ENCODE data around the gene LEF1. TPM values are rescaled to one million over a fixed set of nuclear protein-coding genes. Genes with fewer than 3 reads are reported as not detected.

The LEF1 gene
- total RNA-seq, 1 experiment from 2014 or later, result 0.54 TPM

DNA sequence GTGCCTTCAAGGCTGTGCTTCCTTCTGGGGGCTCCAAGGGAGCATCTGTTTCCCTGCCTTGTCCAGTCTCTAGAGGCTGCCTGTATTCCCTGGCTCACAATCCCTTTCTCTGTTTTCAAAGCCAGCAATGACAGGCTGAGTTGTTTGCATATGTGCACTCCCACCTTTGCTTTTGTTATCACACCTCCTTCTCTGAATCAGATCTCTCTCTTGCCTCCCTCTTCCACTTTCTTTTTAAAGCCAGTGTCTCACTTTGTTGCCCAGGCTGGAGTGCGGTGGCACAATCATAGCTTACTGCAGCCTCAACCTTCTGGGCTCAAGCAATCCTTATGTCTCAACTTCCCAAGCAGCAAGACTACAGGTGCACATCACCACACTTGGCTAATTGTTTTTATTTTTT is 37.1 kb upstream of the LEF1 start:
- BruUV-seq (replicated peaks), result no TSS peak
- no peaks in the 10 kb centered on the region for H3K36me3 ChIP-seq (ENCODE audit: control insufficient read depth, insufficient read depth, low read length)
- ATAC-seq (no peak), DNase-seq (ENCODE audit: low read depth, low spot score) (no peak)
- H3K27ac ChIP-seq (ENCODE audit: low read length), result no peak overlapping the region
- no peaks in the 10 kb centered on the region for H3K9me3 ChIP-seq (ENCODE audit: control insufficient read depth, insufficient read depth, low read depth, low read length)
- intact Hi-C loops (cut with micrococcal nuclease; ENCODE audit: unreplicated experiment) (no loop called here), in situ Hi-C loops (cut with HindIII; ENCODE audit: low pct_unique_long_range_greater_than_20kb, low sequenced_read_pairs) (no loop called here)
- H3K4me3 ChIP-seq (ENCODE audit: low read depth in 2 of 2, low read length in 2 of 2), result no peak overlapping the region
- TF ChIP-seq, protein P1, sequence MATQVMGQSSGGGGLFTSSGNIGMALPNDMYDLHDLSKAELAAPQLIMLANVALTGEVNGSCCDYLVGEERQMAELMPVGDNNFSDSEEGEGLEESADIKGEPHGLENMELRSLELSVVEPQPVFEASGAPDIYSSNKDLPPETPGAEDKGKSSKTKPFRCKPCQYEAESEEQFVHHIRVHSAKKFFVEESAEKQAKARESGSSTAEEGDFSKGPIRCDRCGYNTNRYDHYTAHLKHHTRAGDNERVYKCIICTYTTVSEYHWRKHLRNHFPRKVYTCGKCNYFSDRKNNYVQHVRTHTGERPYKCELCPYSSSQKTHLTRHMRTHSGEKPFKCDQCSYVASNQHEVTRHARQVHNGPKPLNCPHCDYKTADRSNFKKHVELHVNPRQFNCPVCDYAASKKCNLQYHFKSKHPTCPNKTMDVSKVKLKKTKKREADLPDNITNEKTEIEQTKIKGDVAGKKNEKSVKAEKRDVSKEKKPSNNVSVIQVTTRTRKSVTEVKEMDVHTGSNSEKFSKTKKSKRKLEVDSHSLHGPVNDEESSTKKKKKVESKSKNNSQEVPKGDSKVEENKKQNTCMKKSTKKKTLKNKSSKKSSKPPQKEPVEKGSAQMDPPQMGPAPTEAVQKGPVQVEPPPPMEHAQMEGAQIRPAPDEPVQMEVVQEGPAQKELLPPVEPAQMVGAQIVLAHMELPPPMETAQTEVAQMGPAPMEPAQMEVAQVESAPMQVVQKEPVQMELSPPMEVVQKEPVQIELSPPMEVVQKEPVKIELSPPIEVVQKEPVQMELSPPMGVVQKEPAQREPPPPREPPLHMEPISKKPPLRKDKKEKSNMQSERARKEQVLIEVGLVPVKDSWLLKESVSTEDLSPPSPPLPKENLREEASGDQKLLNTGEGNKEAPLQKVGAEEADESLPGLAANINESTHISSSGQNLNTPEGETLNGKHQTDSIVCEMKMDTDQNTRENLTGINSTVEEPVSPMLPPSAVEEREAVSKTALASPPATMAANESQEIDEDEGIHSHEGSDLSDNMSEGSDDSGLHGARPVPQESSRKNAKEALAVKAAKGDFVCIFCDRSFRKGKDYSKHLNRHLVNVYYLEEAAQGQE (IDR thresholded peaks at IDR 0.05; ENCODE audit: insufficient read depth in 1 of 2, low read depth in 2 of 2, low read length in 1 of 2), result no peak
- TF ChIP-seq TCF7L2 (IDR thresholded peaks at IDR 0.05; ENCODE audit: low read depth, low read length) (no peak), POLR2AphosphoS5 (IDR thresholded peaks at IDR 0.05; ENCODE audit: low read depth, low read length) (no peak)
- TF ChIP-seq, protein P2, sequence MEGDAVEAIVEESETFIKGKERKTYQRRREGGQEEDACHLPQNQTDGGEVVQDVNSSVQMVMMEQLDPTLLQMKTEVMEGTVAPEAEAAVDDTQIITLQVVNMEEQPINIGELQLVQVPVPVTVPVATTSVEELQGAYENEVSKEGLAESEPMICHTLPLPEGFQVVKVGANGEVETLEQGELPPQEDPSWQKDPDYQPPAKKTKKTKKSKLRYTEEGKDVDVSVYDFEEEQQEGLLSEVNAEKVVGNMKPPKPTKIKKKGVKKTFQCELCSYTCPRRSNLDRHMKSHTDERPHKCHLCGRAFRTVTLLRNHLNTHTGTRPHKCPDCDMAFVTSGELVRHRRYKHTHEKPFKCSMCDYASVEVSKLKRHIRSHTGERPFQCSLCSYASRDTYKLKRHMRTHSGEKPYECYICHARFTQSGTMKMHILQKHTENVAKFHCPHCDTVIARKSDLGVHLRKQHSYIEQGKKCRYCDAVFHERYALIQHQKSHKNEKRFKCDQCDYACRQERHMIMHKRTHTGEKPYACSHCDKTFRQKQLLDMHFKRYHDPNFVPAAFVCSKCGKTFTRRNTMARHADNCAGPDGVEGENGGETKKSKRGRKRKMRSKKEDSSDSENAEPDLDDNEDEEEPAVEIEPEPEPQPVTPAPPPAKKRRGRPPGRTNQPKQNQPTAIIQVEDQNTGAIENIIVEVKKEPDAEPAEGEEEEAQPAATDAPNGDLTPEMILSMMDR (IDR thresholded peaks at IDR 0.05), result no peak
- H3K4me1 ChIP-seq (ENCODE audit: control insufficient read depth, insufficient read depth, low read length), result no peaks in the 10 kb centered on the region
- ChIA-PET POLR2A (no interaction called here), CTCF (no interaction called here)
- H3K27me3 ChIP-seq (ENCODE audit: control insufficient read depth, insufficient read depth, low read length), result 0 out of 2 replicates have a peak, but pooled peaks cover 2% of the 10 kb centered on the region

DNA sequence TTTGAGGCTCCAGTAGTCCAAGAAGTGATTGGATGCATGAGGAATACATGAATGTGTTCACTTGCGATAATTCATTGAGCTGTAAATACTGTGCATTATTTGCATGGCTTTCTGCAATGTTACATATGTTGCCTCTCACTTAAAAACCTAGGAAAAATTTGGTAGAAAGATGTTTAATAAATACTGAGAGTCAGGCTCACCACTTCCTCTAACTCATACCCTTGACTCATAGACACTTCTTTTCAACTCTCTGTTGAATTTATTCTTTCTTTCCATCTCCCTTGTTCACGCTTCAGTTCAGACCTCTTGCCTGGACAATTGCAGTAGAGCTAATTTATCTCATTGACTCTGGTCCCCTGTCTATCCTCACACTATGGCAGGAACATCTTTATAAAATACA is 35.8 kb upstream of the LEF1 start:
- POLR2A ChIA-PET, result no interaction called here
- Histone ChIP-seq H3K27me3 (ENCODE audit: control insufficient read depth, insufficient read depth, low read length) (0 out of 2 replicates have a peak, but pooled peaks cover 2% of the 10 kb centered on the region), H3K36me3 (ENCODE audit: control insufficient read depth, insufficient read depth, low read length) (no peaks in the 10 kb centered on the region), H3K27ac (ENCODE audit: low read length) (no peak overlapping the region), H3K4me3 (ENCODE audit: low read depth in 2 of 2, low read length in 2 of 2) (no peak overlapping the region), H3K9me3 (ENCODE audit: control insufficient read depth, insufficient read depth, low read depth, low read length) (no peaks in the 10 kb centered on the region), H3K4me1 (ENCODE audit: control insufficient read depth, insufficient read depth, low read length) (no peaks in the 10 kb centered on the region)
- no TSS peak for BruUV-seq (replicated peaks)
- TF ChIP-seq, protein P2 (IDR thresholded peaks at IDR 0.05), result no peak
- no peak for TF ChIP-seq POLR2AphosphoS5 (IDR thresholded peaks at IDR 0.05; ENCODE audit: low read depth, low read length)
- DNase-seq (ENCODE audit: low read depth, low spot score) (no peak), ATAC-seq (no peak)
- CTCF ChIA-PET, result no interaction called here
- intact Hi-C loops (cut with micrococcal nuclease; ENCODE audit: unreplicated experiment), result no loop called here
- in situ Hi-C loops (cut with HindIII; ENCODE audit: low pct_unique_long_range_greater_than_20kb, low sequenced_read_pairs), result no loop called here

DNA sequence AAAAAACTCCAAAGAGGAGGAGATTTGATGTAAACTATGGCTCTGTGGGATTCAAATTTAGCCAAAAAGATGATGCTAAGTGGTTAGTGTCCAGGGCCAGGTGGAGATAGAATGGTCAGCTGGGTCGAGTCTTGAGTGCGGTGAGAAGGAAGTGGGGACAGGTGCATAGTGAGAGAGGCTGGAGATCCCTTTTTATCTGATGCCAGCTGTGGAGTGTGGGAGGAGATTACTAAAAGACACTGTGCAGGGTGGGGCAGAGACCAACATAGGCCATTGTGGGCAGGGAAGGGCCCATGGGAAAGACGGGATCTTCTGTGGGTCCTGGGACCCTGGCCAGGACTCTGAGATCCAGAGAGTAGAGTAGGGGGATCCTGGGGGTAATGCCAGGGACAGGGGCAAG is 34.6 kb upstream of the LEF1 start:
- DNase-seq (ENCODE audit: low read depth, low spot score), result no peak
- BruUV-seq (replicated peaks), result no TSS peak
- H3K27ac ChIP-seq (ENCODE audit: low read length), result no peak overlapping the region
- intact Hi-C loops (cut with micrococcal nuclease; ENCODE audit: unreplicated experiment), result no loop called here
- in situ Hi-C loops (cut with HindIII; ENCODE audit: low pct_unique_long_range_greater_than_20kb, low sequenced_read_pairs), result no loop called here
- ChIA-PET CTCF (no interaction called here), POLR2A (no interaction called here)
- H3K4me1 ChIP-seq (ENCODE audit: control insufficient read depth, insufficient read depth, low read length), result no peaks in the 10 kb centered on the region
- TF ChIP-seq, protein P2 (IDR thresholded peaks at IDR 0.05), result no peak
- TF ChIP-seq, protein P1 (IDR thresholded peaks at IDR 0.05; ENCODE audit: insufficient read depth in 1 of 2, low read depth in 2 of 2, low read length in 1 of 2), result no peak
- no peaks in the 10 kb centered on the region for H3K36me3 ChIP-seq (ENCODE audit: control insufficient read depth, insufficient read depth, low read length)
- ATAC-seq, result no peak
- H3K9me3 ChIP-seq (ENCODE audit: control insufficient read depth, insufficient read depth, low read depth, low read length), result no peaks in the 10 kb centered on the region
- no peak overlapping the region for H3K4me3 ChIP-seq (ENCODE audit: low read depth in 2 of 2, low read length in 2 of 2)
- H3K27me3 ChIP-seq (ENCODE audit: control insufficient read depth, insufficient read depth, low read length), result no peaks in the 10 kb centered on the region
